Left renal pelvis (tissue), 4 donors: ENCODE data around the gene RAVER2. TPM values are rescaled to one million over a fixed set of nuclear protein-coding genes. Genes with fewer than 3 reads are reported as not detected.
A peak's percentile ranks its signal among the peaks of the same experiment; 100 is the strongest.
"Not testable (repeated sequence)": the region's sequence is repeated elsewhere in the genome, so short reads cannot be mapped to it uniquely, and the experiment has no call there.

ENCODE experiments used
- DNase-seq, 4 donors: peaks; one replicate each; pipeline ENCODE4 v3.0.0-alpha.2; 2013; ENCODE audit warnings: low read depth in 4 of 4, low spot score in 3 of 4
- polyA plus RNA-seq, 4 donors: library from polyadenylated mRNA; unstranded; fragments of 120-200 nt; gene quantifications; one replicate each; pipeline ENCODE4 v1.2.1, GENCODE V29; 2013; ENCODE audit not compliant: insufficient read length in 4 of 4

RAVER2 gene
- 10 to 100 TPM; 15.4 to 31.5 (median 27.8) TPM for polyA plus RNA-seq

DNA sequence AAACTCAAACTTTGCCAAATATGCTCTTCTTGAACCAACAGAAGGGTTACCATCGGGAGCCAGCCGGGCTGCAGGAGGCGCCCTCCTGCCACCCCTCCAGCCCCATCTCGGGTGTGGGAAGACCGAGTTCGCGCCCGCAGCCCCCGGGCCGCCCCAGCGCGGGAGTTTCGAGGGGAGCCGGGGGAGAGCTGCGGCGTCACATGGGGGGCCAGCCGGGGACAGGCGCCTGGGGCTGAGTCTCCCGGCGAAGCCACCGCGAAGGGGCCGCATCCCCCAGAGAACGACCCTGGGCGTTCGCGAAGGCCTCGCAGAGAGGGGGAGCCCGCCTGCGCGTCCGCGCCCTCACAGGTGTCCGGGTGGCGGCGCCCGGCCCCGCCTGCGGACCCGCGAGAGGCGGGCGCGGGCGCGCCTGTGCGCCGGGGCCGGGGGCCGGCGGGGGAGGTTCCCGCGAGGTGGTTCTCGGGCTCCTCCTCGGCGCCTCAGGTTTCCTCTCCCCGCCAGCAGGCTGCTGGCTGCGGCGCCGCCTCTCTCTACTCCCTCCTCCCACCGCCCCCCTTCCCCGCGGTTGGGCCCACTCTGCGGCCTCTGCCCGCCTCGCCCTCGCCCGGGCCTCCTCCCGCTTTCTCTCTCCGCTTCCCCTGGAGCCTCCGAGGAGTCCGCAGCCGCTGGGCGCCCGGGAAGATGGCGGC is at the start of gene RAVER2:
RAVER2 (plus strand) TSS at position 584 of the 689 bp plus-strand sequence; CDS start at position 682, 98 bp downstream.
- DNase-seq = peak; percentile 47 to 72 (median 60)

- DNase-seq = no peak
These were observed 48.0 kb upstream of the RAVER2 start for GRCh38 chr1:64696879-64697278.

- no peak for DNase-seq
These were observed 45.5 kb upstream of the RAVER2 start for GRCh38 chr1:64699327-64699726.

DNA sequence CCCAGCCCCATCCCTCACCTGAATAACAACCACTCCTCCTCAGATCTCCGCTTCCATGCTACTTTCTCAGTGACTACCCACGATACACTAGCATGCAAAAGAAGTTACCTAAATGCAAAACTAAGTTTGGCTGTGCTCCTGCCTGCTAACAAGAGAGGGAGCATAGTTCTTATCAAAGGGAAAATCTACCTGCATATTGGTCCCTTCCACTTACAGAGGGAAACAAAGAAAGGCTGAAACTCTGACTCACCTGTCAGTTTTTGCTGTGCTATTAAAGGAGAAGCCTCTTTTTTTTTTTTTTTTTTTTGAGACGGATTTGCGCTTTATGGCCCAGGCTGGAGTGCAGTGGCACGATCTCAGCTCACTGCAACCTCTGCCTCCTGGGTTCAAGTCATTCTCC is 43.8 kb upstream of the RAVER2 start:
- no peak for DNase-seq

GRCh38 chr1:64701886-64702285 is 43.0 kb upstream of the RAVER2 start:
- DNase-seq = no peak

GRCh38 chr1:64702670-64703069 is 42.2 kb upstream of the RAVER2 start:
- not testable (repeated sequence) for DNase-seq

- DNase-seq = no peak
These were observed 41.3 kb upstream of the RAVER2 start for GRCh38 chr1:64703600-64703999.

GRCh38 chr1:64705591-64705990 is 39.3 kb upstream of the RAVER2 start:
- DNase-seq = no peak

- no peak for DNase-seq
These were observed 33.6 kb upstream of the RAVER2 start for GRCh38 chr1:64711266-64711665.

DNA sequence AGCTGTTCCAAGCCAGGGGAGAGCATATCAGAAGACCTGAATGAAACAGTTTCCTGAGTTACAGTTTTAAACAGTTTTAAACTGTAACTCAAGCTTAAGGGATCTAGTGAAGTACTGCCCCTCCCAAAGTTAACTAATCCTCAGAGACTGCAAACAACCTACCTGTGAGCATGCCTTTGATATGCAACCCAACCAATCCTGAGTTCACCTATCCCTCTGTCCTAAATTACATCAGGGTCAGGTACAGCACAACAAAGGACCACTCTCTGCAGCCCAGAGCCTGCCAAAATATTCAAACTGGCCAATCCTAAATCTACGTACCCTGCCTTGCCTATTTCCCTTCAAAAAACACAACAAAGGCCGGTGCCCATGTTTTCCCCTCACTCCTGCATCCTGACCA is 32.8 kb upstream of the RAVER2 start:
- DNase-seq = no peak

GRCh38 chr1:64715186-64715585 is 29.7 kb upstream of the RAVER2 start:
- DNase-seq = no peak

DNA sequence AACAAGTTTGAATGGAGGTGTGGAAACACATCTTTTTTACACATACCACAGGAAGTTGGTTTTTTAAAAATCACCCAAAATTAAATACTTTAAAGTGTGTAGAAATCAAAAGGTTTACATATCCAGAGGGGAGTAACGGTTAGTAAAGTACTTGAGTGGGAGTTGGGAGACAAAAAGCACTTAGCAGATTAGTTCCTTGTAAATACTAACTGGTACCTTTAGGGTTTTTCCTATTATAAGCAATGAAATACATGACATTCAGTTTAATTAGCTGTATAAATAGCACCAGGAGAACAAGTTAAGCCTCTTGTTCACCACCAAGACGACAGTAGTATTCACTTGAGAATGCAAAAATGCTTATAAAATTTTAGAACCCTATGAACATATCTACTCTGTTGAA is 23.7 kb upstream of the RAVER2 start:
- DNase-seq = no peak

GRCh38 chr1:64721576-64722145 is 23.2 kb upstream of the RAVER2 start:
- DNase-seq = no peak

- DNase-seq = no peak
These were observed 17.0 kb upstream of the RAVER2 start for GRCh38 chr1:64727861-64728260.

- DNase-seq = no peak
These were observed 11.1 kb upstream of the RAVER2 start for GRCh38 chr1:64733581-64734286.

GRCh38 chr1:64734287-64734652 is 10.6 kb upstream of the RAVER2 start:
- DNase-seq = no peak

- not testable (repeated sequence) for DNase-seq
These were observed 4.2 kb upstream of the RAVER2 start for GRCh38 chr1:64740687-64741086.

GRCh38 chr1:64743954-64744491 is 852 bp upstream of the RAVER2 start:
- no peak for DNase-seq

- DNase-seq = peak in 3 of 4 donors; percentile 22 to 41 (median 33)
These were observed 508 bp downstream of the RAVER2 start for GRCh38 chr1:64745181-64745985.

DNA sequence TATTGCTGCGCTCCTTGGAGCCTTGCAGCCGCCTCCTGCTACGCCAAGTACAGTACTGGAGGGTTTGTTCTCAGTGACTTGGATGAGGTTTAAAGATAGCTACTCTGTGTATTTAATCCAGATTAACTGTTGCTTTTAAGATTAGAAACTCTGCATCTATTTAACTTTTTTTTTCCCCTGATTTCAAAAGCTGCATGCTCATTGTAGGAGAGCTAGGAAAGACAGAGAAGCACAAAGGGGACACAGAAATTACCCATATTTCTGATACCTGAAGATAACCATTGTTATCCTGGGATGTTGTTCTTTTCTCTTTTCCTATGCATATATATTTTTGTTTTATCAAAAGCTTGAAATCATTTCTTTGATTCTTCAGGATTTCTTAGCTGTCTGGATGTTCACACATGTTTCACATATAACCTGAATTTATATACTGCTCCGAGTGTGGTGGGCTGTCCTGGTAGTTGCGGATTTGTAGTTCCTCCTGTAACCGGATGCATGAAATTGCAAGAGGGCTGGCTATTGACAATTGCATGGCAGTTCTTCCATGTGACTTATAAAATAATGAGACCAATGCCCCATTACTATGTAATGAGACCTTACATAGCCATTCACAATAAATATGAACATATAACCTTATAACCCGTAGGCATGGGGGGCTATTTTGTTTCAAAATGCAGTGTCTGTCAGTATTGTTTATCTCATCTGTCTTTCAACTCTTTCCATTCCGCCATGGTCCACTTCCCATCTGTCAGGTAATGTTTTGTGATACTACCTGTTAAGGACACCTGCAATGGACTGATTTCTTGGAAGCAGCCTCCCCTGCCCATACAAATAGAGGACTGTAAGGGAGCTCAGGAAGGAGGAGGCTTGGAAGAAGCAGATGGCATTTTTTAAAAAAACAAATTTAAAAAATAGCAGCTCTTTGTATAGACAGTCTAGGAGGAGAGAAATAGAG is 1.4 kb downstream of the RAVER2 start:
- DNase-seq = no peak
